ENCODE results near the gene LDLRAD4. TPM values are rescaled to one million over a fixed set of nuclear protein-coding genes. Genes with fewer than 3 reads are reported as not detected.

The LDLRAD4 gene
- total and polyA plus RNA-seq, 2 donors (not counting 1 experiment from before 2014, with no cell fraction given) = 13.9 to 35.7 TPM

GRCh38 chr18:13183359-13183758 is 35.2 kb upstream of the LDLRAD4 start:
- H3K9me3 ChIP-seq (ENCODE audit: control extremely low read depth in 1 of 3, control insufficient read depth in 2 of 3, insufficient read depth in 1 of 3, low read length in 2 of 3) = no peaks in the 10 kb centered on the region
- H3K27ac ChIP-seq (ENCODE audit: low read length in 2 of 2) = no peak overlapping the region
- 86% methylated on average over 1 of the region's 5 CpGs for WGBS (ENCODE audit: insufficient coverage)
- no peak for DNase-seq
- no peak for ATAC-seq (ENCODE audit: low read depth)
- H3K4me3 Mint-ChIP-seq = no peak overlapping the region
- no peaks in the 10 kb centered on the region for H3K36me3 ChIP-seq (replicated peaks in 1 of 2; ENCODE audit: control extremely low read depth in 1 of 2, control insufficient read depth in 1 of 2, extremely low read depth in 1 of 2, insufficient read depth in 2 of 2, low read length in 1 of 2)
- H3K9ac ChIP-seq (ENCODE audit: low read length) = no peak overlapping the region
- H3K27me3 Mint-ChIP-seq = peaks cover 18% of the 10 kb centered on the region
- no peak overlapping the region for H3K4me2 ChIP-seq (replicated peaks; ENCODE audit: low read depth, low read length, poor library complexity, severe bottlenecking)
- no peaks in the 10 kb centered on the region for H3K9me3 Mint-ChIP-seq (ENCODE audit: insufficient read depth)
- POLR2A ChIA-PET = no interaction called here
- intact Hi-C loops (cut with micrococcal nuclease) = no loop called here
- H3K4me1 Mint-ChIP-seq = no peaks in the 10 kb centered on the region
- no peaks in the 10 kb centered on the region for H4K20me1 ChIP-seq (ENCODE audit: control insufficient read depth, insufficient read depth, low read length, poor library complexity, severe bottlenecking)
- H3K4me3 ChIP-seq (ENCODE audit: control extremely low read depth in 1 of 5, extremely low read depth in 1 of 5, insufficient read depth in 1 of 5, low read depth in 2 of 5, low read length in 4 of 5) = no peak overlapping the region
- no peaks in the 10 kb centered on the region for H3K27me3 ChIP-seq (replicated peaks in 1 of 4; ENCODE audit: control extremely low read depth in 1 of 4, control insufficient read depth in 3 of 4, insufficient read depth in 4 of 4, low read length in 3 of 4)
- CTCF ChIA-PET = no interaction called here
- TF ChIP-seq EZH2 (IDR thresholded peaks at IDR 0.05; ENCODE audit: borderline replicate concordance, insufficient read depth, low read depth, low read length, poor library complexity, severe bottlenecking) (no peak), CTCF (IDR thresholded peaks at IDR 0.05) (no peak)
- H3K79me2 ChIP-seq (ENCODE audit: control insufficient read depth, insufficient read depth, low read length) = no peaks in the 10 kb centered on the region
- no peaks in the 10 kb centered on the region for H3K4me1 ChIP-seq (ENCODE audit: control insufficient read depth in 2 of 2, insufficient read depth in 2 of 2, low read length in 2 of 2)
- no peak overlapping the region for H2AFZ ChIP-seq (ENCODE audit: insufficient read depth, low read depth, low read length, poor library complexity, severe bottlenecking)
- no peak overlapping the region for H3K27ac Mint-ChIP-seq

DNA sequence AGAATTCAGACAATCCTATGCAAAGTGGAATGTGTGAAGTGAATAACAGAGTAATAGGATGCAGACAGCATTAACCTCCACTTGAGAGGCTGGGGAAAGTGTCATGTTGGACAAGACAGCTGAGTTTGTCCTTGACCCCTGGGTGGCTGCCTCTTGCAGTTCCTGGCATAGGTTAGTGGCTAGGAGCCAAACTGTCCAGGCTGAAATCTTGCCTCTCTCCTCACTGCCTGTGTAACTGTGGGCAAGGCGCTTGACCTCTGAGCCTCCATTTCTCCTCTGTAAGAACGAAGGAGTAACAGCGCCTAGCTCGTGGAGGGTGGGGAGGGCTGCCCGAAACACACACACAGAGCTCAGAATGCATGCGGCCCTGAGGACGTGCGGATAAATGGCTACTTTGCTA is 34.8 kb upstream of the LDLRAD4 start:
- H3K9me3 ChIP-seq (ENCODE audit: control extremely low read depth in 1 of 3, control insufficient read depth in 2 of 3, insufficient read depth in 1 of 3, low read length in 2 of 3) = no peaks in the 10 kb centered on the region
- Mint-ChIP-seq H3K9me3 (ENCODE audit: insufficient read depth) (no peaks in the 10 kb centered on the region), H3K27ac (no peak overlapping the region), H3K4me1 (no peaks in the 10 kb centered on the region), H3K27me3 (peaks cover 18% of the 10 kb centered on the region), H3K4me3 (no peak overlapping the region)
- TF ChIP-seq EZH2 (IDR thresholded peaks at IDR 0.05; ENCODE audit: borderline replicate concordance, insufficient read depth, low read depth, low read length, poor library complexity, severe bottlenecking) = no peak
- TF ChIP-seq CTCF (IDR thresholded peaks at IDR 0.05) = no peak
- ATAC-seq (ENCODE audit: low read depth) (no peak), DNase-seq (no peak)
- H3K27me3 ChIP-seq (replicated peaks in 1 of 4; ENCODE audit: control extremely low read depth in 1 of 4, control insufficient read depth in 3 of 4, insufficient read depth in 4 of 4, low read length in 3 of 4) = no peaks in the 10 kb centered on the region
- intact Hi-C loops (cut with micrococcal nuclease) = no loop called here
- ChIA-PET POLR2A (no interaction called here), CTCF (no interaction called here)
- H3K79me2 ChIP-seq (ENCODE audit: control insufficient read depth, insufficient read depth, low read length) = no peaks in the 10 kb centered on the region
- no peak overlapping the region for H3K4me2 ChIP-seq (replicated peaks; ENCODE audit: low read depth, low read length, poor library complexity, severe bottlenecking)
- H3K36me3 ChIP-seq (replicated peaks in 1 of 2; ENCODE audit: control extremely low read depth in 1 of 2, control insufficient read depth in 1 of 2, extremely low read depth in 1 of 2, insufficient read depth in 2 of 2, low read length in 1 of 2) = no peaks in the 10 kb centered on the region
- WGBS (ENCODE audit: insufficient coverage) = 97% methylated on average over 6 of the region's 8 CpGs
- no peak overlapping the region for H2AFZ ChIP-seq (ENCODE audit: insufficient read depth, low read depth, low read length, poor library complexity, severe bottlenecking)
- no peaks in the 10 kb centered on the region for H4K20me1 ChIP-seq (ENCODE audit: control insufficient read depth, insufficient read depth, low read length, poor library complexity, severe bottlenecking)
- H3K4me1 ChIP-seq (ENCODE audit: control insufficient read depth in 2 of 2, insufficient read depth in 2 of 2, low read length in 2 of 2) = no peaks in the 10 kb centered on the region
- H3K9ac ChIP-seq (ENCODE audit: low read length) = no peak overlapping the region
- no peak overlapping the region for H3K27ac ChIP-seq (ENCODE audit: low read length in 2 of 2)
- H3K4me3 ChIP-seq (ENCODE audit: control extremely low read depth in 1 of 5, extremely low read depth in 1 of 5, insufficient read depth in 1 of 5, low read depth in 2 of 5, low read length in 4 of 5) = no peak overlapping the region
